GM18511 (cell line): ENCODE data around the gene IREB2.
"Not testable (repeated sequence)": the region's sequence is repeated elsewhere in the genome, so short reads cannot be mapped to it uniquely, and the experiment has no call there.

ENCODE experiments used
- ATAC-seq: cut with Tn5 transposase; IDR thresholded peaks from one replicate; pipeline ENCODE4 v1.9.1; 2021; ENCODE audit warnings: mild to moderate bottlenecking, moderate library complexity; ENCODE audit not compliant: unreplicated experiment

IREB2 gene

GRCh38 chr15:78432664-78433063 is 5.4 kb upstream of the IREB2 start:
- ATAC-seq, result no peak

DNA sequence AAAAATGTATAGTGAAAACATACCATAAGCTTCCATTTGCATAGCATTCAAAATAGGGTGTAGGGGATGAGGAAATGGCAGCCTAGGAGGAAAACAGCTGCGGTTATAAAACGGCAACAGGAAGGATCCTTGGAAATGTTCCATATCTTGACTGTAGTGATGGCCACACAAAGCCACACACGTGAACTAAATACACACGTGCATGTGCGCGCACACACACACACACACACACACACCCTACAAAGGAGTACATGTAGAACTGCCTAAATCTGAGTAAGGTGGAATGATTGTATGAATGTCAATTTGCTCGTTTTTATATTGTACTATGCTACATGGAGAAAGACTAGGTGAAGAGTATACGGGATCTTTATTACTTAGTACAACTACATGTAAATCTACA is 3.9 kb upstream of the IREB2 start:
- no peak for ATAC-seq

GRCh38 chr15:78434711-78435110 is 3.3 kb upstream of the IREB2 start:
- ATAC-seq, result not testable (repeated sequence)

GRCh38 chr15:78437107-78437761 is 782 bp upstream of the IREB2 start:
- no peak for ATAC-seq

- peak; percentile 27 for ATAC-seq
Measured at GRCh38 chr15:78438619-78439285, 736 bp downstream of the IREB2 start.

- ATAC-seq, result no peak
Measured at GRCh38 chr15:78440375-78441373, 2.7 kb downstream of the IREB2 start.

DNA sequence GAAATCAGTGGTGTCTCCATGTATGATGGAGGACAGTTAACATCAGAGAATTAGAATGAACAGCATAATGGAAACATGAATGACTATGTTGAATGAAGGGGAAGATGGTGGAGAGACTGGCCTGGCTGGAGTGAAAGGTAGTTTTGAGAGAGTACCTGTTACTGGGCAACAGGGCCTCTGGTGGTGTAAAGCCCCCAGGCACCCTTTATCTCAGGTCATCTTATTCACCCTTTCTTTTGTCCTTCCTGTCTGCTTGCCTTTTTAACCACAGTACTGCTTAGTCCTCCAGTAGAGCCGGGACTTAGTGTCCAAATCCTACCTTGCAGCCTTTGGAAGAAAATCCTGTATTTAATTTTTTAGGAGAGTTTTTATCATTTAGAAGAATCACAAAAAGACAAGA is 6.2 kb downstream of the IREB2 start:
- ATAC-seq, result no peak

- no peak for ATAC-seq
Measured at GRCh38 chr15:78445875-78446274, 7.9 kb downstream of the IREB2 start.

GRCh38 chr15:78446551-78446950 is 8.5 kb downstream of the IREB2 start:
- ATAC-seq, result no peak

DNA sequence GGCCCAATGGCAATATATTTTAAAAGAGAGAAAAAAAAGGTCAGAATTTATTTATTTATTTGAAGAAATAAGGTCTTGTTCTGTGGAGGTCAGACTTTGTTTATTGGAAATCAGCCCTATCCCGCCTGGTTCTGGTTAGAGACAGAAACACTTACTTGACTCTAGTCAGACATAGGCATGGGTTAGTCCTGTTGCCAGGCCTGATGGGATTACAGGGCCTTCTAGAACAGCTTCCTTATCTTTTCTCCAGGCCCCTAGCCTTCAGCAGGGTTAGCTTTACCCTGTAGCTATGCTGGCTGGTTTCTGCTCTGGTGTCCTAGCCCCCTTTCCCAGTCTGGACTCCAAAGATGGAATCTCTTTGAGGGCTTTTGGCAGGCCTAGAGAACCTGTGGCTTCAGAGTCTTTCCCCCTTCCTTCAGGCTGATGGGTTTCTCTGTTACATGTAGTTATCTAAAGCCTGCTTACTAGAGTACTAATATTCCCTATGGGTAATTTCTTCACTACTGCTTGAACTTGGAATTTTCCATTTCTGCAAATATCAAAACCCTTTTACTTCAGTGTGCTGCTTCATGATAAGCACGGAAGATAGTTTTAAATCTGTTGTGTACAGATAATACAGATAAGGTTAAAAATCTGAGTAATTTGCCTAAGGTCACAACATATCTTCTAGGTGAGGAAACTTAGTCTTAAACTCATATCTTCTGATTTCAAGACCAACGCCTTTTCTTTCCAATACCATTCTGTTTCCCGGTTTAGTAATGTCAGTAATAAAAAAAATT is 10.6 kb downstream of the IREB2 start:
- no peak for ATAC-seq

- no peak for ATAC-seq
Measured at GRCh38 chr15:78449220-78449999, 11.4 kb downstream of the IREB2 start.

DNA sequence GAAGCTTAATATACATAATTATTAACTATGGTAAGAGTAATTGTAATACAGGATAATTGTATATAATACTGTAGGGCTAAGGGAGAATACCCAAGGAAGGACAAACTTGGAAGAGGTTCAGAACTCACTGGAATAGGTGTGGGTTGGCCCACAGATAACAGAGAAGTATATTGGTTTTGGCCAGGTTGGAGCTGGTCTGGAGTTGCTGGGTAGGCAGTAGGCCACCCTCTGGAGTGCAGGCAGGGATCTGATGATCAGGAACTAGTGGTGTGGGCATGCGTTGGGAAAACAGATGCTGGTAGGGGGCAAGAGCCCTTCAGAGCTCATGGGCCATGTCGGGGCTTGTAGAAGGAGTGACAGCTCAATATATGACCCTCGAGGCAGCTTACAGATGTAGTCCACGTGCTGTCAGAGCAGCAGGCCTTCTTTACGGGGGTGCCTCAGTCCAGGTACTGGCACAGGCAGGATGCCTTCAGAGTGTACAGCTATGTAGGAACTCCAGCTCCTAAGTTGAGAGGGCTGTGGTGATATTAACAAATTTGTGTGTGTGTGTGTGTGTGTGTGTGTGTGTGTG is 12.4 kb downstream of the IREB2 start:
- no peak for ATAC-seq

DNA sequence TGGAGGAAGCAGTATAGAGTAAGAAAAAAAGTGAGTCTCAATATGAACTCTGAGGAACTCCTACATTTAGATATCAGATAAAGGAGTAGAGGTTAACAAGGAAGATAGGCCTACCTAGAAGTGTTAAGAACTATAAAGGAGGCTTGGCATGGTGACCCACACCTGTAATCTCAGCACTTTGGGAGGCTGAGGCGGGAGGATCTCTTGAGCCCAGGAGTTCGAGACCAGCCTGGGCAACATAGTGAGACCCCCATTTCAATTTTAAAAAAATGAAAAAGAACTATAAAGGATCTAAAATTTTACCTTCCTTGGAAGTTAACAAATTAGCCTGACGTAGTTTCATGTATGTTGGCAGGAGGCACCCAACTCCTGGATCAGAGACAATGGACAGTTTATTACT is 14.5 kb downstream of the IREB2 start:
- ATAC-seq, result no peak

DNA sequence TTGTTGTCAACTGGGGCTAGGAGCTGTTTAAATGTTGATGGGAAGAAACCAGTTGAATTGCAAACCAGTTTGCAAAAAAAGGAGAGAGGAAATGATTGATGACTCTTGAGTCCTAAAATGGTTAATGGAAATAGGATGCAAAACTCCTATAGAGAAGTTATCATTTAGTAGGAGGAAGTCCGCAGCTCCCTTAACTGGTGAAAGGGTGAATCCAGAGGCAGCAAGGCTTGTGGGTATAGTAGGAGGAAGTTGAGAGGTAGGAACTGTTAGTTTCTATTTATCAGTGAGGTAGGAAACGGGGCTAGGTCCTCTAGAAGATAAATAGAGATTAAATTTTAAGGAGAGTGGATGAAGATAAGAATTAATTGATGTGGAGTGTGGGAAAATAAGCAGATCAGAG is 15.4 kb downstream of the IREB2 start:
- no peak for ATAC-seq

- ATAC-seq, result no peak
Measured at GRCh38 chr15:78454992-78455391, 17.0 kb downstream of the IREB2 start.

GRCh38 chr15:78455749-78456148 is 17.7 kb downstream of the IREB2 start:
- no peak for ATAC-seq

- no peak for ATAC-seq
Measured at GRCh38 chr15:78456426-78456825, 18.4 kb downstream of the IREB2 start.

DNA sequence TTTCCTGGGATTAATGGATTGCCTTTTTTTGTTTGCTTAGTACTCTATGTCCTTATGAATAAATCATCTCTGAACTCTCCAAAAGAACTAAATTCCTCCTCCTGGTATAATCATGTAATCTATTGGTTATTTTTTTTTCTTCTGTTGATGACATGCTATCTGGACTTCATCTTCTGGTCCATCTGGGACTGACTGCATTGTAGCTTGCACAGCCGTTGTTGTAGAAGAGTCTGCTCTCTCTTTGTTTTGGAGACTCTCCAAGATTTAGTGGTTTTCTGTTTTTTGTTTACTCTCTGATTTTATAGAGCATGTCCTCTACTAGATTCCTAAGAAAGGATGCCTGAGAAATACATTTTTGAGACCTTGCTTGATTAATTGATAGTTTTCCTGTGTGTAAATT is 19.1 kb downstream of the IREB2 start:
- ATAC-seq, result no peak

GRCh38 chr15:78460737-78461136 is 22.7 kb downstream of the IREB2 start:
- no peak for ATAC-seq
